ENCODE results near the gene AUTS2.

Gene AUTS2

GRCh38 chr7:70093205-70093904 is 495.1 kb downstream of the AUTS2 start (continued):
- TF ChIP-seq TSHZ1 (tag by site-specific recombination; IDR thresholded peaks at IDR 0.05; ENCODE audit: borderline replicate concordance), result no peak

GRCh38 chr7:70094831-70095230 is 496.6 kb downstream of the AUTS2 start:
- no peaks in the 10 kb centered on the region for H3K9me3 ChIP-seq (ENCODE audit: control insufficient read depth, insufficient read depth, low read depth, low read length)
- ChIA-PET CTCF (interaction anchor here (0.7 kb wide), 1 partner anchor 59 kb away, joined by 5 read pairs; no protein-coding TSS in a partner anchor), POLR2A (no interaction called here)
- H3K27ac ChIP-seq (ENCODE audit: extremely low read depth, low read depth, low read length), result no peak overlapping the region
- H3K36me3 ChIP-seq (ENCODE audit: control insufficient read depth in 2 of 2, insufficient read depth in 1 of 2, low read length in 2 of 2), result no peaks in the 10 kb centered on the region; a peak in 1 of 3 replicates
- TF ChIP-seq ZNF629 (tag by site-specific recombination; IDR thresholded peaks at IDR 0.05) (no peak), ZBTB6 (tag by site-specific recombination; IDR thresholded peaks at IDR 0.05) (no peak), KLF16 (tag by site-specific recombination; IDR thresholded peaks at IDR 0.05) (no peak), ZNF175 (tag by site-specific recombination; IDR thresholded peaks at IDR 0.05) (no peak), ZNF214 (tag by site-specific recombination; IDR thresholded peaks at IDR 0.05; ENCODE audit: borderline replicate concordance) (no peak), ZNF449 (tag by site-specific recombination; IDR thresholded peaks at IDR 0.05) (no peak), ZNF404 (tag by site-specific recombination; IDR thresholded peaks at IDR 0.05) (no peak), ZNF26 (tag by site-specific recombination; IDR thresholded peaks at IDR 0.05) (no peak), ZBTB44 (tag by site-specific recombination; IDR thresholded peaks at IDR 0.05) (no peak), ZBTB48 (tag by site-specific recombination; IDR thresholded peaks at IDR 0.05) (no peak), ZNF274 (IDR thresholded peaks at IDR 0.05; ENCODE audit: low read length) (no peak), ZNF274 (tag by site-specific recombination; IDR thresholded peaks at IDR 0.05; ENCODE audit: borderline replicate concordance) (no peak)
- no peak overlapping the region for H3K4me3 ChIP-seq (ENCODE audit: low read depth, low read length)
- peaks cover 44% of the 10 kb centered on the region for H3K4me1 ChIP-seq (ENCODE audit: control insufficient read depth, insufficient read depth, low read length)
